A673 (cell line): ENCODE data around the gene SIN3B.

Experiments used
- EZH2 ChIP-seq: fragments of 200-600 bp; sonication (generic); IDR thresholded peaks from 2 replicates; pipeline ENCODE4 v1.6.1; 2017; ENCODE audit warnings: borderline replicate concordance, low read depth, mild to moderate bottlenecking, mixed read lengths, antibody characterized with exemption, low read length; ENCODE audit not compliant: poor library complexity, severe bottlenecking
- TF ChIP-seq, protein P1 (sequence below): fragments of 300-800, 200-600 bp; sonication (generic); conservative IDR thresholded peaks from 2 replicates; pipeline ENCODE4 v1.5.1; 2017; ENCODE audit warnings: low read depth, mild to moderate bottlenecking, antibody characterized with exemption, low read length, moderate library complexity, mixed read lengths

DNA sequence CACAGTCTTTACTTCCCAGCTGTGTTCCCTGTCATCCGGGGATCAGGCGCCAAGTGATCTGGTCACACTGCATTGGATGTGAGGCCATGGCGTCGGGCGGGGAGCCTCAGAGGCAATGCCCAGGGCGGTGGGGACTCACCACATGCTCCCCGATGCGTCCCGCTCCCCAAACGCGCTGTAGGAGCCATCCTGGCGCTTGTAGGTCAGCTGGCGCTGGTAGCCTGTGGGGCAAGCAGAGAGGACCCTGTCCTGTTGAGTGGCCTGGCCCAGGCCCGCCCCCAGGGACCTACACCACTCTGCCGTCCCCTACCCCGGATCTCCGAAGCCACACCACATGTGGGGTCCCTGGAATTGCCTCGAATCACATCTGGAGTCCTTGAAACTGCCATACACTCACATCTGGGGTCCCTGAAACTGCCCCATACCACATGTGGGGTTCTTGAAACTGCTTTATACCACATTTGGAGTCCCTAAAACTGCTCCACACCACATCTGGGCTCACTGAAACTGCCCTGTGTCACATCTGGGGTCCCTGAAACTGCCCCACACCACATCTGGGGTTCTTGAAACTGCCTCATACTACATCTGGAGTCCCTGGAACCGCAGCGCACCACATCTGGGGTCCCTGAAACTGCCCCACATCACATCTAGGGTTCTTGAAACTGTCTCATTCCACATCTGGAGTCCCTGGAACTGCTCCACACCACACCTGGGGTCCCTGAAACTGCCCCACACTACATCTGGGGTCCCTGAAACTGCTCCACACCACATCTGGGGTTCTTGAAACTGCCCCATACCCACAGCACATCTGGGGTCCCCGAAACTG, 92.8 kb downstream of the SIN3B start:
- TF ChIP-seq, protein P1, sequence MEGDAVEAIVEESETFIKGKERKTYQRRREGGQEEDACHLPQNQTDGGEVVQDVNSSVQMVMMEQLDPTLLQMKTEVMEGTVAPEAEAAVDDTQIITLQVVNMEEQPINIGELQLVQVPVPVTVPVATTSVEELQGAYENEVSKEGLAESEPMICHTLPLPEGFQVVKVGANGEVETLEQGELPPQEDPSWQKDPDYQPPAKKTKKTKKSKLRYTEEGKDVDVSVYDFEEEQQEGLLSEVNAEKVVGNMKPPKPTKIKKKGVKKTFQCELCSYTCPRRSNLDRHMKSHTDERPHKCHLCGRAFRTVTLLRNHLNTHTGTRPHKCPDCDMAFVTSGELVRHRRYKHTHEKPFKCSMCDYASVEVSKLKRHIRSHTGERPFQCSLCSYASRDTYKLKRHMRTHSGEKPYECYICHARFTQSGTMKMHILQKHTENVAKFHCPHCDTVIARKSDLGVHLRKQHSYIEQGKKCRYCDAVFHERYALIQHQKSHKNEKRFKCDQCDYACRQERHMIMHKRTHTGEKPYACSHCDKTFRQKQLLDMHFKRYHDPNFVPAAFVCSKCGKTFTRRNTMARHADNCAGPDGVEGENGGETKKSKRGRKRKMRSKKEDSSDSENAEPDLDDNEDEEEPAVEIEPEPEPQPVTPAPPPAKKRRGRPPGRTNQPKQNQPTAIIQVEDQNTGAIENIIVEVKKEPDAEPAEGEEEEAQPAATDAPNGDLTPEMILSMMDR = no peak
- no peak for TF ChIP-seq EZH2
